ENCODE measurements around the gene VAT1.

GRCh38 chr17:43028221-43028861 lies 6.2 kb upstream of the VAT1 start:
- TF ChIP-seq CTCF (IDR thresholded peaks at IDR 0.05) (no peak), POLR2A (IDR thresholded peaks at IDR 0.05) (no peak)

All from lower leg skin (tissue), 3 donors.